Urothelium cell line (cell line): ENCODE results near the gene NDUFAF2.

Experiments
- DNase-seq: peaks from one replicate; pipeline ENCODE4 v3.0.0; 2011; ENCODE audit warnings: low spot score, mixed read lengths
- FAIRE-seq: peaks from 2 replicates; lab custom pipeline; 2011; peaks lifted over from hg19 to GRCh38; lab: Jason Lieb, UNC

Gene NDUFAF2

GRCh38 chr5:61114441-61114840 is 169.4 kb downstream of the NDUFAF2 start:
- FAIRE-seq (no peak), DNase-seq (no peak)

GRCh38 chr5:61115968-61116367 is 171.0 kb downstream of the NDUFAF2 start:
- no peak for DNase-seq
- FAIRE-seq = no peak

GRCh38 chr5:61119066-61119465 is 174.1 kb downstream of the NDUFAF2 start:
- no peak for FAIRE-seq
- DNase-seq = no peak

GRCh38 chr5:61120534-61120933 is 175.5 kb downstream of the NDUFAF2 start:
- FAIRE-seq (no peak), DNase-seq (no peak)

- no peak for FAIRE-seq
- no peak for DNase-seq
These were observed 178.1 kb downstream of the NDUFAF2 start for GRCh38 chr5:61123145-61123544.

GRCh38 chr5:61130289-61130688 is 185.3 kb downstream of the NDUFAF2 start:
- no peak for DNase-seq
- FAIRE-seq = no peak

GRCh38 chr5:61132559-61132958 is 187.6 kb downstream of the NDUFAF2 start:
- peak; percentile 7 for DNase-seq
- FAIRE-seq = no peak

- DNase-seq = no peak
These were observed 192.8 kb downstream of the NDUFAF2 start for GRCh38 chr5:61137835-61138234.

GRCh38 chr5:61139094-61139873 is 194.3 kb downstream of the NDUFAF2 start:
- DNase-seq (no peak), FAIRE-seq (no peak)

More at GRCh38 chr5:61137835-61138234, 192.8 kb downstream of the NDUFAF2 start:
- FAIRE-seq = no peak

- DNase-seq (no peak), FAIRE-seq (no peak)
These were observed 194.9 kb downstream of the NDUFAF2 start for GRCh38 chr5:61139931-61140330.

GRCh38 chr5:61141801-61142200 is 196.8 kb downstream of the NDUFAF2 start:
- no peak for FAIRE-seq

GRCh38 chr5:61142391-61142790 is 197.4 kb downstream of the NDUFAF2 start:
- no peak for DNase-seq
- no peak for FAIRE-seq

More at GRCh38 chr5:61141801-61142200, 196.8 kb downstream of the NDUFAF2 start:
- DNase-seq = no peak

GRCh38 chr5:61142811-61143210 is 197.8 kb downstream of the NDUFAF2 start:
- FAIRE-seq (no peak), DNase-seq (no peak)

- DNase-seq (no peak), FAIRE-seq (no peak)
These were observed 203.5 kb downstream of the NDUFAF2 start for GRCh38 chr5:61148515-61148914.

GRCh38 chr5:61151893-61152292 is 206.9 kb downstream of the NDUFAF2 start:
- no peak for DNase-seq
- no peak for FAIRE-seq

- no peak for FAIRE-seq
- no peak for DNase-seq
These were observed 214.1 kb downstream of the NDUFAF2 start for GRCh38 chr5:61159070-61159469.

GRCh38 chr5:61159836-61160235 is 214.8 kb downstream of the NDUFAF2 start:
- DNase-seq = no peak
- FAIRE-seq = no peak

- DNase-seq = no peak
- FAIRE-seq = no peak
These were observed 215.5 kb downstream of the NDUFAF2 start for GRCh38 chr5:61160497-61160896.

- FAIRE-seq = no peak
- peak; percentile 94 for DNase-seq
These were observed 217.2 kb downstream of the NDUFAF2 start, which contains the start of gene SMIM15 for GRCh38 chr5:61162010-61162831. Gene SMIM15 (minus strand): TSS chr5:61162468. CDS start chr5:61160171, 2,297 bp downstream.

- DNase-seq (peak; percentile 48), FAIRE-seq (no peak)
These were observed 218.0 kb downstream of the NDUFAF2 start for GRCh38 chr5:61162832-61163567.

GRCh38 chr5:61163905-61164304 is 218.9 kb downstream of the NDUFAF2 start:
- FAIRE-seq = no peak

More at GRCh38 chr5:61163905-61164304, 218.9 kb downstream of the NDUFAF2 start:
- DNase-seq = no peak
